Measurements from ENCODE around the gene TLK2. TPM values are rescaled to one million over a fixed set of nuclear protein-coding genes. Genes with fewer than 3 reads are reported as not detected.
"Not testable (repeated sequence)": the region's sequence is repeated elsewhere in the genome, so short reads cannot be mapped to it uniquely, and the experiment has no call there.

The TLK2 gene
- total and polyA plus RNA-seq, 5 donors: 14.6 to 29.1 (median 27.1) TPM

GRCh38 chr17:62464422-62464821, 14.2 kb upstream of the TLK2 start:
- 78% methylated on average over 3 of the region's 3 CpGs for WGBS
- H3K27me3 ChIP-seq (ENCODE audit: control insufficient read depth, insufficient read depth); intact Hi-C loops (cut with DNase I); H3K4me1 ChIP-seq (ENCODE audit: control insufficient read depth, insufficient read depth, low read length); ATAC-seq; DNase-seq; H3K27ac ChIP-seq (ENCODE audit: low read length); H3K4me3 ChIP-seq (ENCODE audit: low read length); H3K9me3 ChIP-seq (ENCODE audit: control insufficient read depth, low read length): not testable (repeated sequence)

- intact Hi-C loops (cut with DNase I): not testable (repeated sequence)
- WGBS: 97% methylated on average over 7 of the region's 7 CpGs
Observed at GRCh38 chr17:62465271-62465670, 13.4 kb upstream of the TLK2 start.

GRCh38 chr17:62470666-62471379, 7.8 kb upstream of the TLK2 start:
- H3K4me3 ChIP-seq (ENCODE audit: low read length); H3K4me1 ChIP-seq (ENCODE audit: control insufficient read depth, insufficient read depth, low read length); H3K9me3 ChIP-seq (ENCODE audit: control insufficient read depth, low read length); H3K27me3 ChIP-seq (ENCODE audit: control insufficient read depth, insufficient read depth); H3K27ac ChIP-seq (ENCODE audit: low read length); intact Hi-C loops (cut with DNase I): not testable (repeated sequence)
- DNase-seq: peak; percentile 48 to 77 (median 77)
- WGBS: 43% methylated on average over 6 of the region's 8 CpGs
- ATAC-seq: peak; percentile 40 to 63

More at GRCh38 chr17:62465271-62465670, 13.4 kb upstream of the TLK2 start:
- not testable (repeated sequence) for H3K27me3 ChIP-seq (ENCODE audit: control insufficient read depth, insufficient read depth); DNase-seq; H3K9me3 ChIP-seq (ENCODE audit: control insufficient read depth, low read length); H3K4me3 ChIP-seq (ENCODE audit: low read length); H3K27ac ChIP-seq (ENCODE audit: low read length); ATAC-seq; H3K4me1 ChIP-seq (ENCODE audit: control insufficient read depth, insufficient read depth, low read length)

GRCh38 chr17:62471380-62471880, 7.2 kb upstream of the TLK2 start:
- intact Hi-C loops (cut with DNase I); H3K9me3 ChIP-seq (ENCODE audit: control insufficient read depth, low read length); H3K27me3 ChIP-seq (ENCODE audit: control insufficient read depth, insufficient read depth); H3K4me3 ChIP-seq (ENCODE audit: low read length); DNase-seq; H3K4me1 ChIP-seq (ENCODE audit: control insufficient read depth, insufficient read depth, low read length); H3K27ac ChIP-seq (ENCODE audit: low read length): not testable (repeated sequence)
- WGBS: 56% methylated on average over 9 of the region's 9 CpGs
- ATAC-seq: peak in 1 of 2 donors; percentile 12

- 81% methylated on average over 8 of the region's 8 CpGs for WGBS
- H3K4me3 ChIP-seq (ENCODE audit: low read length); H3K9me3 ChIP-seq (ENCODE audit: control insufficient read depth, low read length); H3K27ac ChIP-seq (ENCODE audit: low read length); H3K27me3 ChIP-seq (ENCODE audit: control insufficient read depth, insufficient read depth); H3K4me1 ChIP-seq (ENCODE audit: control insufficient read depth, insufficient read depth, low read length); DNase-seq; intact Hi-C loops (cut with DNase I); ATAC-seq: not testable (repeated sequence)
Observed at GRCh38 chr17:62473030-62473982, 5.3 kb upstream of the TLK2 start.

- ATAC-seq; DNase-seq; H3K9me3 ChIP-seq (ENCODE audit: control insufficient read depth, low read length); intact Hi-C loops (cut with DNase I); H3K27me3 ChIP-seq (ENCODE audit: control insufficient read depth, insufficient read depth); H3K27ac ChIP-seq (ENCODE audit: low read length); H3K4me1 ChIP-seq (ENCODE audit: control insufficient read depth, insufficient read depth, low read length): not testable (repeated sequence)
- peak overlapping the region; percentile 99 for H3K4me3 ChIP-seq (ENCODE audit: low read length)
- 92% methylated on average over 8 of the region's 8 CpGs for WGBS
Observed at GRCh38 chr17:62477111-62477510, 1.5 kb upstream of the TLK2 start.

GRCh38 chr17:62477718-62478408, 762 bp upstream of the TLK2 start:
- H3K4me1 ChIP-seq (ENCODE audit: control insufficient read depth, insufficient read depth, low read length); H3K27me3 ChIP-seq (ENCODE audit: control insufficient read depth, insufficient read depth); H3K9me3 ChIP-seq (ENCODE audit: control insufficient read depth, low read length); intact Hi-C loops (cut with DNase I): not testable (repeated sequence)
- H3K4me3 ChIP-seq (ENCODE audit: low read length): peak overlapping the region; percentile 99
- ATAC-seq (peak; percentile 48 to 54), DNase-seq (peak in 2 of 3 donors; percentile 51 to 75)
- under 1% methylated on average over 60 of the region's 61 CpGs for WGBS
- peak overlapping the region; percentile 77 for H3K27ac ChIP-seq (ENCODE audit: low read length)

- Histone ChIP-seq H3K4me3 (ENCODE audit: low read length) (peak overlapping the region; percentile 99), H3K27ac (ENCODE audit: low read length) (peak overlapping the region; percentile 88)
- intact Hi-C loops (cut with DNase I); H3K9me3 ChIP-seq (ENCODE audit: control insufficient read depth, low read length); H3K4me1 ChIP-seq (ENCODE audit: control insufficient read depth, insufficient read depth, low read length); H3K27me3 ChIP-seq (ENCODE audit: control insufficient read depth, insufficient read depth): not testable (repeated sequence)
- WGBS: 5% methylated on average over 73 of the region's 84 CpGs
- ATAC-seq (peak; percentile 47 to 60), DNase-seq (peak; percentile 39 to 80 (median 65))
Observed at GRCh38 chr17:62478880-62479638, 434 bp downstream of the TLK2 start.

- WGBS: 1% methylated on average over 19 of the region's 22 CpGs
- Histone ChIP-seq H3K27ac (ENCODE audit: low read length) (peak overlapping the region; percentile 88), H3K4me3 (ENCODE audit: low read length) (peak overlapping the region; percentile 99)
- H3K4me1 ChIP-seq (ENCODE audit: control insufficient read depth, insufficient read depth, low read length); H3K9me3 ChIP-seq (ENCODE audit: control insufficient read depth, low read length); intact Hi-C loops (cut with DNase I); H3K27me3 ChIP-seq (ENCODE audit: control insufficient read depth, insufficient read depth): not testable (repeated sequence)
- DNase-seq (peak; percentile 46 to 69 (median 66)), ATAC-seq (peak in 1 of 2 donors; percentile 1)
Observed at GRCh38 chr17:62479639-62480258, 1.1 kb downstream of the TLK2 start.

- intact Hi-C loops (cut with DNase I); H3K27me3 ChIP-seq (ENCODE audit: control insufficient read depth, insufficient read depth); H3K4me3 ChIP-seq (ENCODE audit: low read length); H3K4me1 ChIP-seq (ENCODE audit: control insufficient read depth, insufficient read depth, low read length); DNase-seq; H3K9me3 ChIP-seq (ENCODE audit: control insufficient read depth, low read length); H3K27ac ChIP-seq (ENCODE audit: low read length); ATAC-seq: not testable (repeated sequence)
- 84% methylated on average over 3 of the region's 3 CpGs for WGBS
Observed at GRCh38 chr17:62482553-62482952, 3.9 kb downstream of the TLK2 start.

Data from right cardiac atrium (tissue), 5 donors.